Fibroblast of the aortic adventitia (primary cell): ENCODE data around the gene ZC3HAV1. TPM values are rescaled to one million over a fixed set of nuclear protein-coding genes. Genes with fewer than 3 reads are reported as not detected.
"Not testable (repeated sequence)": the region's sequence is repeated elsewhere in the genome, so short reads cannot be mapped to it uniquely, and the experiment has no call there.

Experiments
- DNase-seq: peaks from one replicate; pipeline ENCODE4 v3.0.0-alpha.2; 2010; ENCODE audit warnings: low read depth
- H3K4me3 ChIP-seq: 2 replicates; pipeline ENCODE4 v1.5.1; 2011; ENCODE audit warnings: low read depth, mild to moderate bottlenecking, control low read depth, low read length, moderate library complexity
- total RNA-seq: library from RNA; depleted of rRNA; stranded (reverse); fragments of >200 nt; gene quantifications from 2 replicates; pipeline ENCODE4 v1.2.3, GENCODE V29; 2012; ENCODE audit warnings: low replicate concordance
- TF ChIP-seq, protein P1 (sequence below): IDR thresholded peaks from 2 replicates; pipeline ENCODE4 v1.5.1; 2011; ENCODE audit warnings: mild to moderate bottlenecking, low read length, control low read depth, inconsistent platforms; ENCODE audit not compliant: insufficient read depth

ZC3HAV1 gene
- total RNA-seq, 1 donor, result 55.4 TPM

DNA sequence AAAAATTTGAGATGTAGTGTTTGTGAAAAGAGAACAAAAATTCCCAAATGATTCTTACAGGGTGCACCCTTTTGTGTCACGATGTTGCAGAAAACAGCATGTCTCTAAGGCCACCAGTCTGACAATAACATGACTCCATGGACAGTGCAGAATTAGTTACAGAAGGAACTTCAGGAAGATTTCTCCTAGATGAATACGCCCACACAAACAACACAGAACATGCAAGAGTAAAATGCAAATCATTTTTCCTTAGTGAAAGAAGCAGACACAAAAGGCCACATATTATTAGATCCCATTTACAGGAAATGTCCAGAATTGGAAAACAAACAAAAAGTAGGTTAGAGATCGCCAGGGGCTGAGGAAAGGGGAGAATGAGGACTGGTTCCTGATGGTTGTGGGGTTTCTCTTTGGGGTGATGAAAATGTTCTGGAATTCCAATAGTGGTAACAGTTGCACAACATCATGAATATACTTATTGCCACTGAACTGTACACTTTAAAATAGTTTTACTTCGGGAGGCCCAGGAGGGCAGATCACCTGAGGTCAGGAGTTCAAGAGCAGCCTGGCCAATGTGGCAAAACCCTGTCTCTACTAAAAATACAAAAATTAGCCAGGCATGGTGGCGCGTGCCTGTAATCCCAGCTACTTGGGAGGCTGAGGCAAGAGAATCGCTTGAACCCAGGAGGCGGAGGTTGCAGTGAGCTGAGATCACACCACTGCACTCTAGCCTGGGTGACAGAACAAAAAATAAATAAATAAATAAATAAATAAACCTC lies 10.2 kb downstream of the ZC3HAV1 start:
- DNase-seq, result no peak
- no peak overlapping the region for H3K4me3 ChIP-seq
- TF ChIP-seq, protein P1, sequence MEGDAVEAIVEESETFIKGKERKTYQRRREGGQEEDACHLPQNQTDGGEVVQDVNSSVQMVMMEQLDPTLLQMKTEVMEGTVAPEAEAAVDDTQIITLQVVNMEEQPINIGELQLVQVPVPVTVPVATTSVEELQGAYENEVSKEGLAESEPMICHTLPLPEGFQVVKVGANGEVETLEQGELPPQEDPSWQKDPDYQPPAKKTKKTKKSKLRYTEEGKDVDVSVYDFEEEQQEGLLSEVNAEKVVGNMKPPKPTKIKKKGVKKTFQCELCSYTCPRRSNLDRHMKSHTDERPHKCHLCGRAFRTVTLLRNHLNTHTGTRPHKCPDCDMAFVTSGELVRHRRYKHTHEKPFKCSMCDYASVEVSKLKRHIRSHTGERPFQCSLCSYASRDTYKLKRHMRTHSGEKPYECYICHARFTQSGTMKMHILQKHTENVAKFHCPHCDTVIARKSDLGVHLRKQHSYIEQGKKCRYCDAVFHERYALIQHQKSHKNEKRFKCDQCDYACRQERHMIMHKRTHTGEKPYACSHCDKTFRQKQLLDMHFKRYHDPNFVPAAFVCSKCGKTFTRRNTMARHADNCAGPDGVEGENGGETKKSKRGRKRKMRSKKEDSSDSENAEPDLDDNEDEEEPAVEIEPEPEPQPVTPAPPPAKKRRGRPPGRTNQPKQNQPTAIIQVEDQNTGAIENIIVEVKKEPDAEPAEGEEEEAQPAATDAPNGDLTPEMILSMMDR, result no peak

DNA sequence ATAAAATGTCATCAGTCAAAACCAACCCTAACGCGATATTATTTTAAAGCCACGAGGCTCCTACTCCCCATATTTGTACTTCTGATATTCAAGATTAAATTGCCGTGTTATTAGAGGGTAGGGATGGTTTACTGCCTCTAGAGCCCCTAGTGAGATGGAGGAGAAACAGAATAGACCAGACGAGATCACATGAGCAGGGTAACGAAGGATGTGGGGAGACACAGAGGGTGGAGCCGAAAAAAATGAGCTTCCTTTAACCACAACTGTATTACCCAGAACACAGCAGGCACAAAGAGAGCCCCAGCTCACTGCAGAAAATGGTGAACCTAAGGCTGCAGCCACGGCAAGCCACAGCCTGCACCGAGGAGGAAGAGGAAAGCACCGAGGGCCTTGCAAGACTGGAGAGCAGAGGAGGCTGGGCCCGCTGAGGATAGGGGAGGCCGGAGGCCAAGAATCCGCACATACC lies 14.3 kb downstream of the ZC3HAV1 start:
- no peak for DNase-seq
- TF ChIP-seq, protein P1, result no peak
- H3K4me3 ChIP-seq, result no peak overlapping the region

DNA sequence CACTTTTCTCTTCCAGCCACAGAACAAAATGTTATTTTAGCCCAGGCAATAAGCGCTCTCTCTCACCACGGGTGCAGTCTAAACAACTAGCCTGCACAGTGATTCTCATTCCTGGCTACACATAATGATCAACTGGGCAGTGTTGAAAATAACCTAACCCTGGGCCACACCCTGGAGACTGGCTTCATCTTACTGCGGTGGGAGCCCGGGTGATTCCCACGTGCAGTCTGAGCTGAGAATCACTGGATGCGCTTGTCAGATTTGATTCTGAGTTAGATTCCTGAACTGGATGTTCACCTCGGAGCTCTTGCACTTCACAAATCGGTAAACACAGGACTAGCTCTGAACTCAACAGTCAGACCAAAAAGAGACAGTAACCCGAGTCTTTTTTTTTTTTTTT lies 14.9 kb downstream of the ZC3HAV1 start:
- peak; percentile 30 for DNase-seq
- TF ChIP-seq, protein P1, result no peak
- no peak overlapping the region for H3K4me3 ChIP-seq

DNA sequence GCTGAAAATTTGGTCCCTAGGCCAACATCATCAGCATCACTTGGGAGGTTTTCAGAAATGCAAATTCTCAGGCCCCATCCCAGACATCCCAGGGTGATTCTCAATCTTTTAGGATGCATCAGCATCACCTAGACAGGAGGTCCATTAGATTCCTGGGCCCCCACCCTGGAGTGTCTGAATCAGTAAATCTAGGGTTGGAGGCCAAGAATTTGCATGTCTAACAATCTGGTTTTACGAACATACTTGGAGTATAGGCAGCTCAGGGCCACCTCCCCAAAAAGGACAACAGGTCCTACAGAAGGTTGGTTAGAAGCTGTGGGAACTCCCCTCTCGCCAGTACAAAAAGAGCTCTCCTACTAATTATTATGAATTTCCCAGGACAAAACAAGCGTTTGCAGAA lies 15.5 kb downstream of the ZC3HAV1 start:
- no peak for DNase-seq
- no peak overlapping the region for H3K4me3 ChIP-seq
- TF ChIP-seq, protein P1, result no peak

DNA sequence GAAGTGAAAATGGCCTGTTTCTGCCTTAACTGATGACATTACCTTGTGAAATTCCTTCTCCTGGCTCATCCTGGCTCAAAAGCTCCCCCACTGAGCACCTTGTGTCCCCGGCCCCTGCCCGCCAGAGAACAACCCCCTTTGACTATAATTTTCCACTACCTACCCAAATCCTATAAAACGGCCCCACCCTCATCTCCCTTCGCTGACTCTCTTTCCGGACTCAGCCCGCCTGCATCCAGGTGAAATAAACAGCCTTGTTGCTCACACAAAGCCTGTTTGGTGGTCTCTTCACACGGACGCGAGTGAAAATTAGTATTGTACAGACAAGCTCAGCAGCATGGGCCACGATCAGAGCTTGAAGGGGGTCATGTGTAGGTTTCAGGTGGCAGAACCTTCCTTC lies 16.0 kb downstream of the ZC3HAV1 start:
- not testable (repeated sequence) for DNase-seq, H3K4me3 ChIP-seq

DNA sequence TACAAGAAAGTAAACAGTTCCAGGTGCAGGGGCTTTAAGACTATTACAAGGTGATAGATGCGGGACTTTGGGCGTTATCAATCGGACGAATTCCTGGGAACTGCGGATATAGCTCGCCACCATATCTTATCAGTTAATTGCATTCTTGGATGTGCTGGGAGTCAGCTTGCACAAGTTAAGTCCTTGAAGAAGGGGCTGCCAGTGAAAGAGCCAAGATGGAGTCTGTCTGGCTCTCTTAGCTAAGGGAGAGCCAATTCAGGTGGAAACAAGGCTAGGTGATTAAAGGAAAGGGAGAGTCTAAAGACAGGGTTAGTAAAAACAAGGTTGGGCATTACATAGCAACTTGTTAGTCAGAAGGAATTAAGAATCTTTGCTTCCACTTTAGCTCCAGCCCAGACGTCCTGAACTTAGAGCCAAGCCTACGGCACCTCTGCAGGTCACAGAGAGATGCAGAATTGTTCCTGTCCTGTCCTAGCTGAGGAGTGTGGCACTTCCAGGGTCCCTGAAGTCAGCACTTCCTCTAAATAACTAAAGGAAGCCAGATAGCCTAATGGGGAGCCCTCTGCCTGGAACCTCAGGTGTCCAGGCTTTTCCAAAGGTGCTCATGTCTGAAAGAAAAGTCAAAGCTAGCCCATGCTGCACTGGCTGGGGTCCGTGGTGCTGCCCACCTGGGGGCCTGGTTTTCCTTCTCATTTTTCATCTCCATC lies 17.3 kb downstream of the ZC3HAV1 start:
- TF ChIP-seq, protein P1, result no peak
- no peak overlapping the region for H3K4me3 ChIP-seq
- no peak for DNase-seq

DNA sequence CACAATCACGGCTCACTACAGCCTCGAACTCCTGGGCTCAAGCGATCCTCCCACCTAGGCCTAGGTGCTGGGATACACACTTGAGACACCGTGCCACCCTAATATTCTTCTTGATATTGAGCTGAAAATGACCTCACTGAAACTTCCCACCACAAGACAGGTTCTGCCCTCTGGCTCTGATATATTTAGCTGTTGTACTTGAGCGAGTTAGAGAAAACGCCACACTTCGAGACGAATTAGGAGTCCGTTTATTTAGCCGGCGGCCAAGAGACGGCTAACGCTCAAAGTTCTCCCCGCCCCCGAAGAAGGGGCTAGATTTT lies 17.9 kb downstream of the ZC3HAV1 start:
- TF ChIP-seq, protein P1, result no peak
- DNase-seq, result no peak
- H3K4me3 ChIP-seq, result no peak overlapping the region
